A673 (cell line): ENCODE measurements around the gene EIF2AK2. TPM values are rescaled to one million over a fixed set of nuclear protein-coding genes. Genes with fewer than 3 reads are reported as not detected.

ENCODE experiments used
- BruUV-seq: library from RNA; stranded (reverse); fragments of 400-500 nt; replicated peaks from 2 replicates; lab custom pipeline; 2021; lab: Mats Ljungman, UMichigan
- CTCF ChIA-PET: fragments of 300-600 bp; sonication (Branson Sonifier 250); formaldehyde crosslinking; loops from one replicate; lab custom pipeline; 2022; ENCODE audit warnings: antibody characterized with exemption; lab: Charles Lee
- POLR2A ChIA-PET: fragments of 300-600 bp; sonication (Branson Sonifier 250); formaldehyde crosslinking; loops from one replicate; lab custom pipeline; 2022; ENCODE audit warnings: antibody characterized with exemption; ENCODE audit not compliant: low non-redundant PET; lab: Charles Lee
- DNase-seq: peaks from one replicate; pipeline ENCODE4 v3.0.0-alpha.2; 2015; ENCODE audit warnings: low spot score
- H3K27ac ChIP-seq: fragments of 200-600 bp; sonication (generic); 2 replicates; pipeline ENCODE4 v1.5.1; 2016; ENCODE audit warnings: mixed run types, low read depth, mild to moderate bottlenecking, mixed read lengths, antibody characterized with exemption, low read length; ENCODE audit not compliant: poor library complexity, severe bottlenecking
- H3K27me3 ChIP-seq: fragments of 200-600 bp; sonication (generic); replicated peaks from 2 replicates; pipeline ENCODE4 v1.6.1; 2017; ENCODE audit warnings: mixed run types, low read depth, mild to moderate bottlenecking, mixed read lengths, antibody characterized with exemption, low read length; ENCODE audit not compliant: insufficient read depth, poor library complexity
- H3K36me3 ChIP-seq: fragments of 200-600 bp; sonication (generic); 2 replicates; pipeline ENCODE4 v1.6.1; 2016; ENCODE audit warnings: mixed run types, mild to moderate bottlenecking, mixed read lengths, antibody characterized with exemption, low read length; ENCODE audit not compliant: insufficient read depth, poor library complexity, severe bottlenecking
- H3K4me1 ChIP-seq: fragments of 200-600 bp; sonication (generic); 2 replicates; pipeline ENCODE4 v1.6.1; 2017; ENCODE audit warnings: mixed run types, mild to moderate bottlenecking, mixed read lengths, antibody characterized with exemption, low read length; ENCODE audit not compliant: insufficient read depth, poor library complexity, severe bottlenecking
- H3K4me3 ChIP-seq: fragments of 200-600 bp; sonication (generic); 2 replicates; pipeline ENCODE4 v1.5.1; 2016; ENCODE audit warnings: low read depth, mixed run types, mild to moderate bottlenecking, mixed read lengths, low read length; ENCODE audit not compliant: poor library complexity, severe bottlenecking
- H3K9me3 ChIP-seq: fragments of 200-600 bp; sonication (generic); 2 replicates; pipeline ENCODE4 v1.6.1; 2016; ENCODE audit warnings: mixed run types, low read depth, mild to moderate bottlenecking, mixed read lengths, antibody characterized with exemption, low read length; ENCODE audit not compliant: poor library complexity, severe bottlenecking
- CTCF ChIP-seq: fragments of 300-800, 200-600 bp; sonication (generic); conservative IDR thresholded peaks from 2 replicates; pipeline ENCODE4 v1.5.1; 2017; ENCODE audit warnings: low read depth, mild to moderate bottlenecking, antibody characterized with exemption, low read length, moderate library complexity, mixed read lengths
- EZH2 ChIP-seq: fragments of 200-600 bp; sonication (generic); IDR thresholded peaks from 2 replicates; pipeline ENCODE4 v1.6.1; 2017; ENCODE audit warnings: borderline replicate concordance, low read depth, mild to moderate bottlenecking, mixed read lengths, antibody characterized with exemption, low read length; ENCODE audit not compliant: poor library complexity, severe bottlenecking
- intact Hi-C: fragments of 100-400 bp; cut with micrococcal nuclease; formaldehyde crosslinking; loops from one replicate; pipeline ENCODE4 v1.10.0; 2022; ENCODE audit not compliant: unreplicated experiment
- total RNA-seq: library from RNA; stranded (reverse); gene quantifications from 2 replicates; pipeline ENCODE4 v1.2.3, GENCODE V29; 2021

Gene EIF2AK2
- total RNA-seq, 1 experiment from 2014 or later, result 64.4 TPM

- BruUV-seq, result no TSS peak
These were observed 60.2 kb downstream of the EIF2AK2 start for GRCh38 chr2:37096568-37096967.

GRCh38 chr2:37091873-37092272 lies 64.9 kb downstream of the EIF2AK2 start:
- Histone ChIP-seq H3K4me3 (no peak overlapping the region), H3K36me3 (peaks cover 45% of the 10 kb centered on the region), H3K27me3 (no peaks in the 10 kb centered on the region), H3K27ac (no peak overlapping the region), H3K4me1 (no peaks in the 10 kb centered on the region), H3K9me3 (no peaks in the 10 kb centered on the region)
- POLR2A ChIA-PET, result no interaction called here
- no TSS peak for BruUV-seq
- intact Hi-C loops, result no loop called here
- CTCF ChIA-PET, result no interaction called here
- no peak for TF ChIP-seq CTCF
- no peak for TF ChIP-seq EZH2
- DNase-seq, result no peak

More at GRCh38 chr2:37096568-37096967, 60.2 kb downstream of the EIF2AK2 start:
- no peaks in the 10 kb centered on the region for H3K27me3 ChIP-seq
- CTCF ChIA-PET, result no interaction called here
- TF ChIP-seq EZH2 (no peak), CTCF (no peak)
- peaks cover 43% of the 10 kb centered on the region for H3K36me3 ChIP-seq
- H3K4me3 ChIP-seq, result no peak overlapping the region
- H3K9me3 ChIP-seq, result no peaks in the 10 kb centered on the region
- POLR2A ChIA-PET, result no interaction called here
- no peak overlapping the region for H3K27ac ChIP-seq
- intact Hi-C loops, result no loop called here
- no peaks in the 10 kb centered on the region for H3K4me1 ChIP-seq
- DNase-seq, result no peak

DNA sequence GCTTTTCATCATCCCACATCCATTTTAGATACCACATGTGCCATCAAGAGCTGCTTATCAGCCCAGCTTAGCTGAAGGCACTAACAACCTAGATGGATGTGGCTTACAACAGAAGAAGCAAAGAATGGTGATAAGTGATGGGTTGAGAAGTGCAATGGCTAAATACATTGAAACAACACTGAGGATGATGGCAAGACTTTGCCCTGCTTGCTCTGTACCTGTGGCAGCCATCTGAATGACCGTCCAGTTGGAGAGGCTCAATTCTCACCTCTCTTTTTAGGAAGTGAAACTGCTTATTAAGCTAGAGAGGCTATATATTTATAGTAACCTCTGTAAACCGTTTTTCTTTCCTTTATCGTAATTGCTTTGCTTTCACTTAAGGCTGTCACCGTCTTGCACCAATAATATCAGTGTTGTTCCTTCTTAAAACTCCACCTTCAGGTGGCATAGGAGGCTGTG lies 66.7 kb downstream of the EIF2AK2 start:
- no peak for DNase-seq
- intact Hi-C loops, result no loop called here
- CTCF ChIA-PET, result no interaction called here

More for the DNA sequence above, 66.7 kb downstream of the EIF2AK2 start:
- no peak overlapping the region for H3K27ac ChIP-seq
- H3K4me3 ChIP-seq, result no peak overlapping the region
- no peaks in the 10 kb centered on the region for H3K4me1 ChIP-seq
- H3K36me3 ChIP-seq, result peaks cover 36% of the 10 kb centered on the region
- no peaks in the 10 kb centered on the region for H3K27me3 ChIP-seq
- TF ChIP-seq CTCF, result no peak
- TF ChIP-seq EZH2, result no peak
- POLR2A ChIA-PET, result no interaction called here
- BruUV-seq, result no TSS peak
- no peaks in the 10 kb centered on the region for H3K9me3 ChIP-seq
